ENCODE data around the gene ZNF611. TPM values are rescaled to one million over a fixed set of nuclear protein-coding genes. Genes with fewer than 3 reads are reported as not detected.

Gene ZNF611
- total and polyA plus RNA-seq, 9 of the 15 experiments (the other 6 are each of a cell fraction or from before 2014, with no cell fraction given): 3.7 to 29.6 (median 12.8) TPM

GRCh38 chr19:52688335-52688734 is 46.5 kb downstream of the ZNF611 start (continued):
- TF ChIP-seq ZBTB40 (IDR thresholded peaks at IDR 0.05) (0 out of 2 replicates have a peak, but pooled peaks have one; percentile 10), ZBTB40 (CRISPR knock-in tag; IDR thresholded peaks at IDR 0.05) (no peak), ZNF512 (tag; IDR thresholded peaks at IDR 0.05) (peak; percentile 61), KAT2B (IDR thresholded peaks at IDR 0.05; ENCODE audit: low read depth, low read length) (no peak)

Measured in K562 (cell line).